ENCODE results near the gene NKAIN4. TPM values are rescaled to one million over a fixed set of nuclear protein-coding genes. Genes with fewer than 3 reads are reported as not detected.

Gene NKAIN4
- total RNA-seq, 1 experiment from 2014 or later = not detected

- no peaks in the 10 kb centered on the region for H3K9me2 ChIP-seq (ENCODE audit: insufficient read depth)
- peaks cover 8% of the 10 kb centered on the region; the same call in 1 of the 2 replicates for H3K36me3 ChIP-seq (ENCODE audit: low read depth)
- H3K4me2 ChIP-seq = no peak overlapping the region
- no peak for DNase-seq
- no peaks in the 10 kb centered on the region for H3K79me2 ChIP-seq (ENCODE audit: low read depth)
- H3K27me3 ChIP-seq (ENCODE audit: insufficient read depth, low read depth) = no peaks in the 10 kb centered on the region
- ChIA-PET POLR2A (ENCODE audit: unreplicated experiment) (interaction anchor here (0.6 kb wide), 1 partner anchor 11 kb away, joined by 3 read pairs; no protein-coding TSS in a partner anchor), CTCF (interaction anchor here (0.6 kb wide), 1 partner anchor 22 kb away, joined by 3 read pairs; no protein-coding TSS in a partner anchor)
- TF ChIP-seq EZH2 (IDR thresholded peaks at IDR 0.05; ENCODE audit: low read depth) = no peak
- TF ChIP-seq CTCF (conservative IDR thresholded peaks at IDR 0.05) = no peak
- no peak overlapping the region for H2AFZ ChIP-seq
- peaks cover 5% of the 10 kb centered on the region; the same call in 1 of the 2 replicates for H3F3A ChIP-seq (ENCODE audit: insufficient read depth, low read depth)
- BruUV-seq (replicated peaks) = no TSS peak
- no peaks in the 10 kb centered on the region for H3K9me3 ChIP-seq (ENCODE audit: insufficient read depth, low read depth)
- intact Hi-C loops (cut with micrococcal nuclease; ENCODE audit: unreplicated experiment) = no loop called here
- no peaks in the 10 kb centered on the region for H3K4me1 ChIP-seq (replicated peaks; ENCODE audit: insufficient read depth)
- H4K20me1 ChIP-seq (ENCODE audit: insufficient read depth) = peaks cover 38% of the 10 kb centered on the region
- no peak overlapping the region for H3K4me3 ChIP-seq
- no peak overlapping the region for H3K27ac ChIP-seq
Observed at GRCh38 chr20:63284544-63284949, 30.3 kb upstream of the NKAIN4 start.

GRCh38 chr20:63284083-63284440 is 29.8 kb upstream of the NKAIN4 start:
- DNase-seq = no peak
- intact Hi-C loops (cut with micrococcal nuclease; ENCODE audit: unreplicated experiment) = no loop called here
- Histone ChIP-seq H3K4me2 (no peak overlapping the region), H4K20me1 (ENCODE audit: insufficient read depth) (peaks cover 36% of the 10 kb centered on the region), H3K36me3 (ENCODE audit: low read depth) (peaks cover 12% of the 10 kb centered on the region; the same call in 1 of the 2 replicates), H2AFZ (no peak overlapping the region), H3F3A (ENCODE audit: insufficient read depth, low read depth) (peaks cover 5% of the 10 kb centered on the region; the same call in 1 of the 2 replicates), H3K27ac (no peak overlapping the region), H3K4me1 (replicated peaks; ENCODE audit: insufficient read depth) (no peaks in the 10 kb centered on the region), H3K27me3 (ENCODE audit: insufficient read depth, low read depth) (no peaks in the 10 kb centered on the region), H3K79me2 (ENCODE audit: low read depth) (no peaks in the 10 kb centered on the region), H3K9me3 (ENCODE audit: insufficient read depth, low read depth) (no peaks in the 10 kb centered on the region), H3K9me2 (ENCODE audit: insufficient read depth) (no peaks in the 10 kb centered on the region), H3K4me3 (no peak overlapping the region)
- ChIA-PET CTCF (interaction anchor here (0.6 kb wide), 2 partner anchors 22 to 502 kb away, joined by 3 read pairs; no protein-coding TSS in a partner anchor), POLR2A (ENCODE audit: unreplicated experiment) (no interaction called here)
- no peak for TF ChIP-seq EZH2 (IDR thresholded peaks at IDR 0.05; ENCODE audit: low read depth)
- no peak for TF ChIP-seq CTCF (conservative IDR thresholded peaks at IDR 0.05)
- no TSS peak for BruUV-seq (replicated peaks)

- peaks cover 30% of the 10 kb centered on the region; the same call in 1 of the 2 replicates for H4K20me1 ChIP-seq (ENCODE audit: insufficient read depth)
- H3K27ac ChIP-seq = no peak overlapping the region
- intact Hi-C loops (cut with micrococcal nuclease; ENCODE audit: unreplicated experiment) = no loop called here
- H3K36me3 ChIP-seq (ENCODE audit: low read depth) = peaks cover 13% of the 10 kb centered on the region
- no peaks in the 10 kb centered on the region for H3K4me1 ChIP-seq (replicated peaks; ENCODE audit: insufficient read depth)
- H3K4me3 ChIP-seq = no peak overlapping the region
- ChIA-PET POLR2A (ENCODE audit: unreplicated experiment) (interaction anchor here (0.5 kb wide), 1 partner anchor 310 kb away, joined by 4 read pairs; no protein-coding TSS in a partner anchor), CTCF (interaction anchor here (0.6 kb wide), 1 partner anchor 503 kb away, joined by 3 read pairs; no protein-coding TSS in a partner anchor)
- H3K4me2 ChIP-seq = no peak overlapping the region
- no peaks in the 10 kb centered on the region for H3K9me3 ChIP-seq (ENCODE audit: insufficient read depth, low read depth)
- no peaks in the 10 kb centered on the region for H3K27me3 ChIP-seq (ENCODE audit: insufficient read depth, low read depth)
- H3K9me2 ChIP-seq (ENCODE audit: insufficient read depth) = no peaks in the 10 kb centered on the region
- H3K79me2 ChIP-seq (ENCODE audit: low read depth) = no peaks in the 10 kb centered on the region
- TF ChIP-seq CTCF (conservative IDR thresholded peaks at IDR 0.05) = no peak
- no peak for TF ChIP-seq EZH2 (IDR thresholded peaks at IDR 0.05; ENCODE audit: low read depth)
- no peak for DNase-seq
- H3F3A ChIP-seq (ENCODE audit: insufficient read depth, low read depth) = peaks cover 5% of the 10 kb centered on the region; the same call in 1 of the 2 replicates
- H2AFZ ChIP-seq = no peak overlapping the region
- BruUV-seq (replicated peaks) = no TSS peak
Observed at GRCh38 chr20:63283397-63284082, 29.3 kb upstream of the NKAIN4 start.

All from PC-9 (cell line).